ENCODE measurements around the gene NAA20.
A peak's percentile ranks its signal among the peaks of the same experiment; 100 is the strongest.

The NAA20 gene

GRCh38 chr20:20017001-20017843, at the start of gene NAA20:
NAA20 (plus strand) TSS chr20:20017362; CDS start chr20:20017397, 35 bp downstream.
- peak; percentile 90 for DNase-seq

- no peak for DNase-seq
Measured at GRCh38 chr20:19967445-19967844, 49.7 kb upstream of the NAA20 start.

- no peak for DNase-seq
Measured at GRCh38 chr20:19968028-19968427, 49.1 kb upstream of the NAA20 start.

GRCh38 chr20:19968466-19969073, 48.6 kb upstream of the NAA20 start:
- peak; percentile 44 for DNase-seq

GRCh38 chr20:19969106-19969505, 48.1 kb upstream of the NAA20 start:
- no peak for DNase-seq

GRCh38 chr20:19969507-19970255, 47.5 kb upstream of the NAA20 start:
- no peak for DNase-seq

- no peak for DNase-seq
Measured at GRCh38 chr20:19970256-19970765, 46.9 kb upstream of the NAA20 start.

GRCh38 chr20:19971116-19971515, 46.0 kb upstream of the NAA20 start:
- no peak for DNase-seq

- DNase-seq, result no peak
Measured at GRCh38 chr20:19973961-19974629, 43.1 kb upstream of the NAA20 start.

GRCh38 chr20:19974630-19975435, 42.3 kb upstream of the NAA20 start:
- no peak for DNase-seq

- DNase-seq, result no peak
Measured at GRCh38 chr20:19975436-19975799, 41.7 kb upstream of the NAA20 start.

GRCh38 chr20:19975901-19976300, 41.3 kb upstream of the NAA20 start:
- DNase-seq, result no peak

- peak; percentile 7 for DNase-seq
Measured at GRCh38 chr20:19976595-19977372, 40.4 kb upstream of the NAA20 start.

GRCh38 chr20:19977373-19977770, 39.8 kb upstream of the NAA20 start:
- DNase-seq, result no peak

GRCh38 chr20:19978511-19979210, 38.5 kb upstream of the NAA20 start:
- no peak for DNase-seq

GRCh38 chr20:19981031-19981451, 36.1 kb upstream of the NAA20 start:
- DNase-seq, result no peak

GRCh38 chr20:19986419-19986818, 30.7 kb upstream of the NAA20 start:
- no peak for DNase-seq

GRCh38 chr20:19987046-19987445, 30.1 kb upstream of the NAA20 start:
- DNase-seq, result no peak

GRCh38 chr20:19990850-19991249, 26.3 kb upstream of the NAA20 start:
- DNase-seq, result no peak

- no peak for DNase-seq
Measured at GRCh38 chr20:19991308-19991707, 25.9 kb upstream of the NAA20 start.

GRCh38 chr20:19991854-19992253, 25.3 kb upstream of the NAA20 start:
- DNase-seq, result no peak
